GM18498 (cell line): ENCODE results near the gene SPATA24.
"Not testable (repeated sequence)": the region's sequence is repeated elsewhere in the genome, so short reads cannot be mapped to it uniquely, and the experiment has no call there.

Source experiments
- ATAC-seq: cut with Tn5 transposase; IDR thresholded peaks from one replicate; pipeline ENCODE4 v1.9.1; 2021; ENCODE audit warnings: mild to moderate bottlenecking, moderate library complexity; ENCODE audit not compliant: unreplicated experiment

The SPATA24 gene

GRCh38 chr5:139417214-139417613, 13.3 kb upstream of the SPATA24 start:
- ATAC-seq: no peak

DNA sequence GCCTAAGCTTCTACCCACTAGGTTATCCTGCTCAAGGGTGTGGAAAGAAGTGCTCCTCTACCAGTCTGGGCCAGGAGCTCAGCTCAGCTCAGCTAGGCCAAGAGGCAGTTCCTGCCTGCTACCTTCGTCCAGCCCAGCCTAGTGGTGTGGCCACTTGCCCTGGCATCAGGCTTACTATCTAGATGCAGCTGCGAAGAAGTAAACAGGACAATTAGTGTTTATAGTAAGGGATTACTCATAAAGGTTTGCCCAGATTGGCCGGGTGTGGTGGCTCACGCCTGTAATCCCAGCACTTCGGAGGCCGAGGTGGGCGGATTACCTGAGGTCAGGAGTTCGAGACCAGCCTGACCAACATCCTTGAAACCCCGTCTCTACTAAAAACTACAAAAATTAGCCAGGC, 12.8 kb upstream of the SPATA24 start:
- no peak for ATAC-seq

DNA sequence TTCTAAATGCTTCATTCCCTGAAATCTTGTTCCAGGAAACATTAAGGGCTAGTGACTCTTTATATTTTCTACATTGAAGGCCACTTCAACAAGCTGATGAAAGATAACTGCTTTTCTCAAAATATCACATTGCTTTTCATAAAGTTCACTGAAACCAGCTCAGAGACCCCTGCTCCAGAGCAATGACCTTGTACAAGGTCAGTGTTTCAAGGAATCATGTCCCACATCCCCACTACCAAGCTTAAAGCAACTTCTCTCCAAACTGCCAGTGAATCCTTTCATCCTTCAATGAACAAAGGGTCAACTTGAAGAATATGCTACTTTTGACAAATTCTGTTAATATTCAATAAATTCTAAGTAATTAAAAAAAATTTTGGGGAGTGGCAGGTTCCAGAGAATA, 12.0 kb upstream of the SPATA24 start:
- no peak for ATAC-seq

DNA sequence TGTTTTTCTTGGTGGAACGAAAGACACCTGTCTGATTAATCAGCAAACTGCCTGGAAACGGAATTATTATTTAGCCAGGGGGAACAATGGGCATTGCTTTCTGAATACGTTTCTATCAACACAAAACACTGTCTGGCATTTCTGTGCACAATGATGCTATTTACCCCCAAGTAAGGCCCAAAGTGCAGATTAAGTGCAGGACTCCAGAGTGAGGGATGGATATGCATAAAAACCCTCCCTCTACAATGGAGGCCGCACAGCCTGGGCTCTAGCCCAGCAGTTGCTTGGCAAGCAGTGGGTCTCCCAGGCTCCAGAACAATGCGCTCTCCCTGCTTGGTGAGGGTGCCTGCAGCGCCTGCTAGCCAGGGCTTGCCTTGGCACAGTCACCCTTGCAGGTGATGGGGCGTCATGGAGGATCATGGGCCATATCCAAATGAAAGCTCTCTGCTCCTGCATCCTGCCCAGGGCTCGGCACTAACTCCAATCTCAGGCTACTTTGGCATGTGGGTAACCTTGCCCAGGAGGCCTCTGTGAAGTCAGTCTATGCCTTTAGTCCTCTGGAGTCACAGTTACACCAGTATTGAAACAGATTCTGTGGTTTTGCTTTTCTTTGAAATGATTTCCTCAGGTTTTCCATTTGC, 11.5 kb upstream of the SPATA24 start:
- ATAC-seq: no peak

- no peak for ATAC-seq
Measured at GRCh38 chr5:139414581-139415130, 10.8 kb upstream of the SPATA24 start.

- ATAC-seq: peak; percentile 74
Measured at GRCh38 chr5:139413963-139414362, 10.1 kb upstream of the SPATA24 start.

DNA sequence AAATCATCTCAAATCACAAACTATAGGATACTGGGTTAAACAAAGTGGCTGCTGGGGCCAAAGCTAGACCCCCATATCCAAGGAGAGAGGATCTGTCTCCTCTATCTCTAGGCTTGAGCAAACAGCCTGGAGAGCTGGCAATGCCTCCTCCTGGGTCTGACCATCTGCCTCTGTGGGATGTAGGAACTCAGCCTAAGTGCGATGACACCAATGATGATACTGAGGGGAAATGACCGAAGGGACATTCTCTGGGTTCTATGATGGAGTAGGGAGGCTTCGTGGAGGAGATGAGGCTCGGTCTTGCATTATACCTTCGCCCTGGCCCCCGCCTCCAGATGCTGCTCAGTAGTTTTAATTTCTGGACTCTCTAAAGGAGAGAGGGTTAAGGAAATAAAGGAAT, 9.3 kb upstream of the SPATA24 start:
- no peak for ATAC-seq

DNA sequence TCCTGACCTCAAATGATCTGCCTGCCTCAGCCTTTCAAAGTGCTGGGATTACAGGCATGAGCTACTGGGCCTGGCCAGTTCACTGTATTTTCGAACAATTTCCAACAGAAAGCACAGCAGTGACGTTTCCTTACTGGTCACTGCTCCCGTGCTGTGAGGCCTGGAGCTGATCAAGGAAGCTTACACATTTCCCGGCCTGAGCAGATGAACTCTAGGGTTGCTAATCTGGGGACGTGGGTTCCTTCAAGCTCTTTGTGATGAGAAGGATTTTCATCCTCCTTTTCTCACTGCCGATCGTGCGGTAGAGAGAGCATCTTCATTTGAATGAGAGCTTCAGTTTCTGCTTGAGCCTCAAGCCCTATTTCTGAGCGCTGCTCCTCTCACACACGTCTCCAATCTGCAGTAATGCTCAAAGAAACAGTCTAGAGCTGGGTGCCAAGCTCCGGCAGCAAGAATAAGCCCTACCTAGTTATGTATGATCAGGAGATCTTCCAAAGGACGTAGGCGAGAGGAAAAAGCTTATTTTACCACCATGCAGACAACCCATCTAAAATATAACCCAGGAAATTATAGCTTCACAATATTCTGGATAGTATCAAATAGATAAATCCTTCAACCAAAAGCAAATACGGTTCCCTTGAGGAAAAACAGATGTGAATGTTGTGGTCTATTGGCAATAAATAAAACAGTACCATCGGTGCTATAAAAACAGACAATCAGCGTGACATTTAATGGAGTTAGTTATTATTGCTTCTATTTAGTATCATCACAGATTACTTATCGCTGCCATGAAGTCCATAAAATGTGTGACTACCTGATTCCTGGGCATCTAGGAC, 7.3 kb upstream of the SPATA24 start:
- no peak for ATAC-seq

DNA sequence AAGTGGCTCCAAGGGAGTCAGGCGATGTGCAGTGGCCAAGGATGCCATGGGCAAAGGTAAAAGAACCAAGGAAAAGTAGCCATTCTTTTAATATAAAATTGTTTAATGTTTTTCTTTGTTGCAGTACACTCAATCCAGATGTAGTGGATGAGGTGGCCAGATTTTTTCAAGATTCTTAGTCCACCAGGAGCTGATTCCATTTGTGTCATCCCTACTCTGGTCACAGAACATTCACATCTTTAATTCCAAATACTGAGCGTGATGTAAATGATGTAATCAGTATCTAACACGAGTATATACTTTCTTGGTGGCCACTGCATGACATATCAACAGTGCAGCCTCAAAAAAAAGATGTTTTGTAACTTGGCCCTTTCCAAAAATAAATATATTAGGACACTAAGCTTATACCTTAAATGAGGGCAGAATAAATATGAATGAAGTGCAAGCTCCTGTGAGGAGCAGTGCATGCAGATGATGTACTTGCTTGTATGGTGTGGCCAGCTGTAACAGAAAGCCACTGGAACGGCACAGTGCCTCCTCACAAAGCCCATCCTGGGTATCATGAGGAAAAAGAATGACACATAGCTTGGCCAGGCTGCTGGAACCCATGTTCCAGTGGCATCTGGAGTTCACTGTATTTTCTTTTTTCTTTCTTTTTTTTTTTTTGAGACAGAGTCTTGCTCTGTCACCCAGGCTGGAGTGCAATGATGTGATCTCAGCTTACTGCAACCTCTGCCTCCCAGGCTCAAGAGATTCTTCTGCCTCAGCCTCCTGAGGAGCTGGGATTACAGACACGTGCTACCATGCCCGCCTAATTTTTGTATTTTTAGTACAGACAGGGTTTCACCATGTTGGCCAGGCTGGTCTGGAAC, 6.5 kb upstream of the SPATA24 start:
- ATAC-seq: no peak

DNA sequence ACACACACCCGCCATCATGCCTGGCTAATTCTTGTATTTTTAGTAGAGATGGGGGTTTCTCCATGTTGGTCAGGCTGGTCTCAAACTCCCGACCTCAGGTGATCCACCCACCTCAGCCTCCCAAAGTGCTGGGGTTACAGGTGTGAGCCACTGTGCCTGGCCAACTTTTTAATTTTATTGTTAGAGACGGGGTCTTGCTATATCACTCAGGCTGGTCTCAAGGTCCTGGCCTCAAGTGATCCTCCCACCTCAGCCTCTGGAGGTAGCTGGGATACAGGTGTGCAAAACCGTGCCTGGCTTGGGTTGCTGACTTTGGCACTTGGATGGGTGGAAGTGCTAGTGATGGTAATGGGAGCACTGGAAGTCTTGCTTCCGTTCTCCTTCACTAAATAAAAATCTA, 5.2 kb upstream of the SPATA24 start:
- not testable (repeated sequence) for ATAC-seq

DNA sequence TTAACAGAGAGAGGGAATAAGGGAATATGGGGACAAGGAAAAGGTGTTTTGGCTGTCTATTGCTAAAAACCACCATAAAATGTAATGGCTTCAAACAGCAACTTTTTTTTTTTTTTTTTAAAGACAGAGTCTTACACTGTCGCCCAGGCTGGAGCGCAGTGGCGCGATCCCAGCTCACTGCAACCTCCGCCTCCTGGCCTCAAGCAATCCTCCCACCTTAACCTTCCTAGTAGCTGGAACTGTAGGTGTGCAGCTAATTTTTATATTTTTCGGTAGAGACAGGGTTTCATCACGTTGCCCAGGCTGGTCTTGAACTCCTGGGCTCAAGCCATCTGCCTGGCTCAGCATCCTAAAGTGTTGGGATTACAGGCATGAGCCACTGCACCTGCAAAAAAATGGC, 4.3 kb upstream of the SPATA24 start:
- no peak for ATAC-seq

- no peak for ATAC-seq
Measured at GRCh38 chr5:139407517-139407916, 3.6 kb upstream of the SPATA24 start.

DNA sequence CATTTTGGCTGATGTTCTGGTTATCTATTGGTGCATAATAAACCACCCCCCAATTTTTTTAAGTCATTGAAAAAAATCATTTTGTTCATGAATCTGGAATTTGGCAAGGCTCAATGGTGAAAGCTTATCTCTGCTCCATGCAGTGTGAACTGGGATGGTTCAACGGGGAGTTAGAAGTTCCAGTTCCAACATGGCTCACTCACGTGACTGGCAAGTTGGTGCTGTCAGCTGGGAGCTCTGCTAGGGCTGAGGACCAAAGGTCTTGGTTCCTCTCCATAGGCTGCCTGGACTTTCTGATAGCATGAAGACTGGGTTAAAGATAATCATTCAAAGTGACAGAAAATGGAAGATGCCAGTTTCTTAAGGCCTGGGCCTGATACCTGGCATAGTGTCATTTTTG, 3.1 kb upstream of the SPATA24 start:
- no peak for ATAC-seq

GRCh38 chr5:139404484-139404840, 573 bp upstream of the SPATA24 start:
- ATAC-seq: no peak

DNA sequence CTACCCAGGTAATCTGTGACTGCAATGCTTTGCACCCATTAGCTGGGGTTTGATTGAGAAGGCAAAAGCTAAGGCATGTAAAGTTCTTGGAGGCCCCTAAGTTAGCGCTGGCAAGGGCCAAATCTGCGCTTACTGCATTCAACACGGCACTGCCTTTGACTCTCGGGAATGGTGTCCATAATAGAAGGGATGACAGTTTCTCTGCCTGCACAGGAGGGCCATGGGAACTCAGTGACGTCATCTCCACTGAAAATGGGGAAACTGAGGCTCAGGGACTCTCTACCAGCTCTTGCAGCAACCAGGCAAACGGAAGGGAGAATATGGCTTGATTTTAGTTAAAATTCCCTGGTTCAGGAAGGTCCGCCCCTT, 487 bp downstream of the SPATA24 start:
- ATAC-seq: no peak

DNA sequence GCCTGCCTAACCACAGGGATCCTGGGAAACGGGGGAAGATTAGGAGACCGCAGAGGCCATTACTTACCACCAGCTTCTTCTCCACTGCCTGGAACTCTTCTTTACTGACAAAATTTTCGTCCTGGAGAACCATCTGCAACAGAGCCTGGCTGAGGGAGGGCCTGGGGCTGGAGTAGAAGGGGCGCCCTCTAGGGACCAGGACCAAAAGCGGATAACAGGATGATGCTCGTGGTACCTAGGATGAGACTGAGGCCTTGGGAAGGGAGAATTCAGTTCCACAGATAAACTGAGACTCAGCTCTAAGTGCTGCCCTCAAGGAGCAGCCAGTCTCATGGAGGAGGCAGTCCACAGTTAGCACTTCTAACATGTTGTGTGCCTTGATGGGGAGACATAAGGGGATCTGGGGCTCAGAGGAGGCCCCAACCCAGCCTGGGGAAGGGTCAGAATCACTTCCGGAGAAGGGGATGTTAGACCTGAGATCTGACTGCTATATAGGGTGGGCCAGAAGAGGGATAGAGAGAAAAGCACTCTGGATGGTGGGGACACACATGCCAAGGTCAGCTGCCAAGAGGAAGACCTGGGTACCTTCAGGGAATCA, 1.2 kb downstream of the SPATA24 start:
- ATAC-seq: no peak

- no peak for ATAC-seq
Measured at GRCh38 chr5:139401546-139401945, 2.3 kb downstream of the SPATA24 start.

DNA sequence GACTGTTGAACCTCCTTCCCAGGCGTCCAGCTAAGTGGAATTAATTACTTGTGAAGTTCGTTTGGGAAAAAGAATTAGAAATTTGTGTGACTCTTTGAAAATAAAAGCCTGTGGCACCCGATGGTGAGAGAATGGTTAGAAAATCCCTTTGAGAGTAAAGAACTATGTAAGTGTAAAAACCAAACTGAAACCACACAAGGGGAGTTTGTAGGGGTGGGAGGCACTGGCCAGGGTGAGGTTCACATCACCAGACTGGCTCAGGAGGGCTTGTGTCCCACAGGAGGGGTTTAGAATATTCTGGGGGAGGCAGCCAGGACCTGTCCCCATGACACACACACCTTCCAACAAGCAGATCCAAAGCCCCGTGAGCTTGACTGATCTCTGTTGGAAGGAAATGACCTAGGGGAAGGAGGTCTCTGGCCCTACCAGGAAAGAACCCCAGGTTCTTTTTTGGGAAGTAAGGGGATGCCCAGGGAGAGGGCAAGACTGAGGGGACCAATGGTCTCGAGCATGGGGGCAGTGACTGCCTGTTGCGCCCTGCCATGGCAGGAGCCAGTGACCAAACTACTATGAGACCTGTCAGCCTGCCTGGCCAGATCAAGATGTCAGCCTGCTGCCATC, 4.3 kb downstream of the SPATA24 start:
- peak; percentile 29 for ATAC-seq

DNA sequence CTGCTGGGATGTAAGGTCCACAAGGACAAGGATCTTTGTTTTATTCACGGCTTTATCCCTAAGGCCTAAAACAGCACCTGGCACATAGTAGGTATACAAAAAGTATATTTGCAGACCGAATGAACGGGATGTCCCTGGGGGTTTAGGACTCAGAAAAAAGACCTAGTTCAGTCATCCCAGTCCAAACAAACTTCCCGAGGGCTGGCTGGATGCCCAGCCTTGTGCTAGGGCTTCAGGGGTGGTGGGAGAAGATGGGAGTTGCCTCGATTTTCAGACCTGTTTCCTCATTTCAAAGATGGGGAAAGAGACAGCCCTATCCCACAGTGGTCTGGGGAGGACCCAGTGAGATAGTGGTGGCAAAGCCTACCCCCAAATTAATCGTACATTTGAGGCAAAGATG, 6.0 kb downstream of the SPATA24 start:
- ATAC-seq: no peak

DNA sequence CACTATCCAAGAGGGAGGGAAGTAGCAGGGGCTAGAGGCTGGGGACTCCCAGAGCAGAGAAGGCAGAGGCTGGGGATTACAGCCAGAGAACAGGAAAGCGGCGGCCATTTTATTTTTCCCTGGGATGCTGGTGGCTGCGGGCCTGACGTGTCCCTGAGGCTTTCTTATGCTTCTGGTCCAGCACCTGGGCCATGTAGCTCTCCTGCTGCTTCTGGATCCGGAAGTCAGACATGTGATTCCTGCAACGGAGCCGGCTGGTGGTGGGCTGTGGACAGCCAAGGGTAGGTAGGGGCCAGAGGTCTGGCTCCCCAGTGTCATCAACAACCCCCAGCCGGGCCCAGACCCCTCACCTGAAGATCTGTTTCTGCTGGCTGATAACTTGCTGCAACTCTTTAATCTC, 7.2 kb downstream of the SPATA24 start:
- no peak for ATAC-seq
